Stimulated activated CD8-positive, alpha-beta memory T cell treated with anti-CD3 and anti-CD28 coated beads, Interleukin-4, amount 100 ng/mL, for 4 hours (primary cell): Measurements from ENCODE around the gene CILP.
"Not testable (repeated sequence)": the region's sequence is repeated elsewhere in the genome, so short reads cannot be mapped to it uniquely, and the experiment has no call there.

Experiments used
- DNase-seq, 2 donors: peaks; one replicate each; pipeline ENCODE4 v3.0.0-alpha.2; 2020; ENCODE audit warnings: low read depth in 2 of 2, low spot score in 1 of 2

The CILP gene

GRCh38 chr15:65196637-65197336 lies 14.5 kb downstream of the CILP start:
- no peak for DNase-seq

DNA sequence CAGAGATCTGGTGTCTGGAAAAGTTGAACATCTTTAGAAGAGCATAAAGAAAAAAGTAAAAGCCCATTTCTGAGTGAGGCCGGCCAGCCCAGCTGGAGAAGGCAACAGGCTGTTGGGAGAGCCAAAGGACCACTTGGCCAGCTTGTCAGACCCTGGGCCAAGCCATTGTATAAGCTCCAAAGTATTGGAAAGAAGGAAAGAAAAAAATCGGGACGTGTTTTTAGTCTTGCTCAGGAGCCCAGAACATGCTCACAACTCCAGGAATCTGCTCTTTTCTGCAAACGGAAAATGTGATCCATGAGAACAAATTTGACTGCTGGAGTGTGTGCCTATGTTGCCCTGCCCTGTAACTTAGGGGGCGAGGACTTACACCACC lies 15.7 kb downstream of the CILP start:
- DNase-seq = no peak

GRCh38 chr15:65194826-65195547 lies 16.3 kb downstream of the CILP start:
- DNase-seq = no peak

DNA sequence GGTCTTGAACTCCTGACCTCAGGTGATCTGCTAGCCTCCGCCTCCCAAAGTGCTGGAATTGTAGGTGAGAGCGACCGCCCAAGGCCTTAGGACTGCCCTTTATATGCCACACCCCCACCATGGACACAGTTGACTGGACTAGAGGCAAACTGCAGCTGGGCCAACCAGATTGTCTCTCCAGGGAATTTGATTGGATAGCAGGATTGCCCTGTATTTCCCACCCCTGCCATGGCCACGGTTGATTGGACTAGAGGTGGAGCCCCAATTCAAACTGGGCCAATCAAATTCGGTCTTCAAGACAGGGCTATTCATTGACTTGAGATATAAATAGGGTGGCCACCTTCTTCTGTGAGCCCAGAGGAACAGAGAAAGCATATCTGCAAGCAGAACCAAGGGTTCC lies 19.3 kb downstream of the CILP start:
- DNase-seq = no peak

- no peak for DNase-seq
Observed at GRCh38 chr15:65189102-65189740, 22.1 kb downstream of the CILP start.

DNA sequence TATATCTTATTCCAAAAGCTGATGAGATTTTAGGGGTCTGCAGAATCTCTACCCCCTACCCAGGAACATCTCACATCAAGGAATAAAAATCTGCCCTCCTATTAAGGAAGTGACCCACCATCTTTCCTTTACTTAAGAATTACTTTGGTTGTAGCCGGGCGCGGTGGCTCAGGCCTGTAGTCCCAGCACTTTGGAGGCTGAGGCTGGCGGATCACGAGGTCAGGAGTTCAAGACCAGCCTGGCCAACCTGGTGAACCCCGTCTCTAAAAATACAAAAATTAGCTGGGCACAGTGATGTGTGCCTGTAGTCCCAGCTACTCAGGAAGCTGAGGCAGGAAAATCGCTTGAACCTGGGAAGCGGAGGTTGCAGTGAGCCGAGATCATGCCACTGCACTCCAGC lies 22.8 kb downstream of the CILP start:
- DNase-seq = not testable (repeated sequence)

DNA sequence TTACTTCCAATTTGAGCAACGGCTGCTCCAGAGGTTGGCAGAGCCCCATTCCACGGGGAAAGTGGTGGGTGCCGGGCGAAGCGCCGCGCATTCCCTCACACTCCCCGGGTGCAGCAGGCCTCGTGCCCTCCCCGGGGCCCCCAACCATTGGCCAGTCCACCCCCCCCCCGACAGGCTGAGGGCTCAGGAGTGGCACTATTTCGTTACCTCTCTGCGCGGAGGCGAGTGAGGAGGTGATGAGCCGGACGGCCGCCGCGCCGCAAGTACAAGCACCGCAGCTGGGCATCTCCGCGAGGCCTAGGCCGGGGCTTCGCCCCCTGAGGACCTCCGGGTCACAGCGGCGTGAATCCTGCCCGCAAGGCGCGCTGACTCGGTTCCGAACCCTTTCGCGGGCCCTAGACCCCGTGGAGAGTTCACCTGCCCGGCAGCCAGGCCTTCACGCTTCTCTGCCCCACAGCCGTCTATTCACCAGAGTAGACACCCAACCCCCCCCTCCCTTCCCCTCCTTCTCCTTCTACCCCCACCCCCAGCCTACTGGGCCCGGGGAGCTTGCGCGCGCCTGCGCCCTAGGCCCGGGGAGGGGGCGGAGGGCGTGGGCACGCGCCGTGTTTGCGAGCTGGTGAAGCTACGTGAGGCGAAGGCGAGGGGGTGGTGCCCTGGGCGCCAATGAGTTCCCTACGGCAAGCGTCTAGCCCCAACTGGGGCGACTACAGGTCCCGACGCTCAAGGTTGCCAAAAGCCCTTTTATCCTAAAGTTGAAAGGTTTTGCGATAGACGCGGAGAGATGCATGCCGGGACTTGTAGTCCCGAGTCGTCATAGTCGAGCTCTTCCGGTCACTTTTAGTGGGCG lies 26.2 kb downstream of the CILP start, which contains the start of gene CLPX:
CLPX (minus strand) TSS at position 475 of the 850 bp plus-strand sequence; CDS start at position 286, 189 bp downstream.
- DNase-seq = peak; percentile 64 to 82

DNA sequence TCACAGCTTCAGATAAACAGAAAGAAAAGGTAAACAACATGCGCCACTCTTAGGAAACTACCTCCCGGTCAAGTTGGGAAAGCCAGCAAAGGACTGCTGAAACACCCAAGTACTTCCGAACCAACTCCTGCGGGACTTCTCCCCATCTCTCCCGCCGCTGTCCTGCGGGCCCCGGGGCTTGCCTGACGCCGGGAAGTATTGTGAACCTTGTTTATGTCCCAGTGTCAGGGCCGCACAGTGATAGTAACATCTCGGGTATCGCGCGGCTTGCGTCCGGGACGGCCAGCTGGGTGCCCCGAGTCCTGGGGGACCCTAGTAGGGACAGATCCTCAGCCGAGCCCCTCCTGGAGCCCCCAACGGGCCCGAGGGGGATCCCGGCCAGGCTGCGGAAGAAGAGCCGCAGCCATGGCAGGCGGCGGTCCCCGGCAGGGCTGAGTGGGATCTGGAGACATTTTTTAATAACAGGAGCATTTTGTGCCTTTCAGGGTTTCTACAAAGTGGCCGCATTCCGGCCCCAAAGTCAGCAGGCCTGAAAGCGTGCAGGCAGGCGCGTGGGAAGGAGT lies 26.9 kb downstream of the CILP start:
- DNase-seq = peak in 1 of 2 donors; percentile 1

GRCh38 chr15:65183865-65184159 lies 27.5 kb downstream of the CILP start:
- no peak for DNase-seq

- no peak for DNase-seq
Observed at GRCh38 chr15:65182538-65182937, 28.7 kb downstream of the CILP start.

DNA sequence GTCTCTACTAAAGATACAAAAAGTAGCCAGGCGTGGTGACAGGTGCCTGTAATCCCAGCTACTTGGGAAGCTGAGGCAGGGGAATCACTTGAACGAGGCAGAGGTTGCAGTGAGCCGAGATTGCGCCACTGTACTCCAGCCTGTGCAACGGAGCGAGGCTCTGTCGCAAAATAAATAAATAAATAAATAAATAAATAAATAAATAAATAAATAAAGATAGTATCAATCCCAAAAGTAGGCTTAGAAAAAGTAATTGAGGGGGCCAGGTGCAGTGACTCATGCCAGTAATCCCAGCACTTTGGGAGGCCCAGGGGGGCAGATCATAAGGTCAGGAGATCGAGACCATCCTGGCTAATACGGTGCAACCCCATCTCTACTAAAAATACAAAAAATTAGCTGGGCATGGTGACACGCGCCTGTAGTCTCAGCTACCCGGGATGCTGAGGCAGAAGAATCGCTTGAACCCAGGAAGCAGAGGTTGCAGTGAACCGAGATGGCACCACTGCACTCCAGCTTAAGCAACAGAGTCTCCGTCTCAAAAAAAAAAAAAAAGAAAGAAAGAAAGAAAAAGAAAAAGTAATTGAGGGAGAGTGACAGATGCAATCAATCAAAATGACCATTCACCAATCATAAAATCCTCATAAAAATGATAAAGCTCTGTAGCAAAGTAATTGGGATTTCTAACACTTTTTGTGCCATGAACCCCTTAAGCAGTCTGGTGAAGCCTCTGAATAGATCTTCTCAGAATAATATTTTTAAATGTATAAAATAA lies 29.5 kb downstream of the CILP start:
- not testable (repeated sequence) for DNase-seq

DNA sequence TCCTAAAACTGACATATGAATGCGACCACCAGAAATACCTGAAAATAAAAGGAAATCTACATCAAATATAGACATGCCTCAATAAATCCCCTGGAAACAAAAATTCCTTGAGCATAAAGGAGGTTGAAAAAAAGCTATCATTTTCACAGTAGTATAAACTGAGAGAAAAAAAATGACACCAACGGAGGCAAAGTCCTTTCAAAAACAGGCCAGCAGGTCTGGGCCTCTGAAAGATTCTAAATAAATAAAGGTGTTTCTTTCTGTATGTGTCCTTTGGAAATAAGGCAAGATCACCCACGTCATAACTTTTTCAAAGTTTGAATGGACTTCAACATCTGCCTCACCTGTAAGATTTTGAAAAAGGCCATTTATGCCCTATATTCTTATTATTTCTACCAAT lies 31.1 kb downstream of the CILP start:
- no peak for DNase-seq

DNA sequence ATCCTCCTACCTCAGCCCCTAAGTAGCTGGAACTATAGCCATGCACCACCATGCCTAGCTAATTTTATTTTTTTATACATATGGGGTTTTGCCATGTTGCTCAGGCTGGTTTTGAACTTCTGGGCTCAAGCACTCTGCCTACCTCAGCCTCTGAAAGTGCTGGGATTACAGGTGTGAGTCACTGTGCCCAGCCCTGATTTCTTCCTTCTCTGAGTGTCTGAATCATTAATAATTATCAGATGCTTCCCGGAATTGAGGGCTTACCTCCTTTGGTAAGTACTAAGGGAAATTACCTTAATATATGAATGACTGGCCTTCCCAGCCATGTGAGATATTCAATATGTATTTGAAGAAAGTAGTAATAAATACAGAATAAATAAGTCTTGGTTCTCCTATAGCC lies 33.4 kb downstream of the CILP start:
- DNase-seq = no peak

- DNase-seq = no peak
Observed at GRCh38 chr15:65176056-65176455, 35.2 kb downstream of the CILP start.

DNA sequence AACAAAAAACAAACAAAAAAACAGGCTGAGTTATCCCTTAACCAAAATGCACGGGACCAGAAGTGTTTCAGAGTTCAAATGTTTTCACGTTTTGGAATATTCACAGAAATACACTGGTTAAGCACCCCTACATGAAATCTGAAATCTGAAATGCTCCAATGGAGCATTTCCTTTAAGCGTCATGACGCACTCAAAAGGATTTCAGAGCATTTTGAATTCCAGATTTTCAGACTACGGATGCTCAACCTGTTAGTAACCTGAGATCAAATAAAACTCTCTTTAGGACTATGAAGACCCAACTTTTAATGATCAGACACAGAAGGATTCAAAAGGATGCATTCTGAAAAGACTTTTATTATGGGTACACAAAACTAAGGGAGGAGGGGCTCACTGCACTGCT lies 35.8 kb downstream of the CILP start:
- DNase-seq = no peak

DNA sequence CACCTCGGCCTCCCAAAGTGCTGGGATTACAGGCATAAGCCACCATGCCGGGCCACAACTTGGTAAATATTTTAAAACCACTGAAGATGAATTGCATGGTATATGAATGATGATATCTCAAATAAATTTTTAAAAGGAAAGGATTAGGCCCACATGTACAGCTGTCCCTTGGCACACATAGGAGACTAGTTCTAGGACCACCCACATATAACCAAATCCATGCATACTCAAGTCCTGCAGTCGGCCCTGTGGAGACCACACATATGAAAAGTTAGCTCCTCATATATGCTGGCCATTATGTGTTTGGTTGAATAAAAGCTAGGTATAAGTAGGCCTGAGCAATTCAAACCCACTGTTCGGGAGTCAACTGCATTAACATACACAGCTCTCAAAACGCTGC lies 36.8 kb downstream of the CILP start:
- no peak for DNase-seq

DNA sequence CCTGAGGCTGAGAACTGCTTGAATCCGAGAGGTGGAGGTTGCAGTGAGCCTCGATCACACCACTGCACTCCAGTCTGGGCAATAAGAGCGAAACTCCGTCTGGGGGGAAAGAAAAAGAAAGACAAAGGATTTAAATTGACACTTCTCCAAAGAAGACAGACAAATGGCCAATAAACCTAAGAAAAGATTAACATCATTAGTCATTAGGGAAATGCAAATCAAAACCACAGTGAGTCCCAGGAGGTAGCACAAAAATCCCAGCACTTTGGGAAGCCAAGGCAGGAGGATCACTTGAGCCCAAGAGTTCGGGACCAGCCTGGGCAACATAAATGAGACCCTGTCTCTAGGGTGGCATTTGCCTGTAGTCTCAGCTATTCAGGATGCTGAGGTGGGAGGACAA lies 38.7 kb downstream of the CILP start:
- DNase-seq = no peak

GRCh38 chr15:65171428-65171827 lies 39.8 kb downstream of the CILP start:
- DNase-seq = no peak

DNA sequence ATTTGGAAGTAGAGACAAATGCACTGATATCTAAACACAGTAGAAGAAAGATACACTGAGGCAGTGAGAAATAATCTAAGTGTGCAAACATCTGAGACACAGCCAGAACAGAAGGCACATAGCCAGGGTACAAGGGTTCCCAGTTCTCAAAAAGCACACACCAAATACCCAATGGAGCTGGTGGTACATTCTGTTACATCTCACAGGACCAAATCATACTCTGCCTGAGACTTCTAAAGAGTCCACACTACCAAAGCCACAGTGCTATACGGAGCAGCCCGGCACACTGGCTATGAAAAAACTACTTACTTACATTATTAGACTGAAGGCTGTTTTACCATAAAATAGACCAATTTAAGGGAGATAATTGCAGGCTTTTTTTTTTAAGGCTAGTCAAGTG lies 45.4 kb downstream of the CILP start:
- DNase-seq = no peak

GRCh38 chr15:65164139-65164538 lies 47.1 kb downstream of the CILP start:
- no peak for DNase-seq
